IPS-NIHi7 (cell line): ENCODE data around the gene KBTBD12.
"Not testable (repeated sequence)": the region's sequence is repeated elsewhere in the genome, so short reads cannot be mapped to it uniquely, and the experiment has no call there.

ENCODE experiments used
- DNase-seq: peaks from one replicate; pipeline ENCODE4 v3.0.0; 2012; ENCODE audit warnings: mixed read lengths; ENCODE audit errors: extremely low spot score

The KBTBD12 gene

GRCh38 chr3:127903611-127904375 is 11.2 kb upstream of the KBTBD12 start:
- no peak for DNase-seq

- no peak for DNase-seq
Measured at GRCh38 chr3:127905556-127905955, 9.5 kb upstream of the KBTBD12 start.

GRCh38 chr3:127906653-127907052 is 8.4 kb upstream of the KBTBD12 start:
- not testable (repeated sequence) for DNase-seq

GRCh38 chr3:127908202-127908601 is 6.8 kb upstream of the KBTBD12 start:
- DNase-seq: no peak

GRCh38 chr3:127908951-127909350 is 6.1 kb upstream of the KBTBD12 start:
- DNase-seq: no peak

GRCh38 chr3:127909646-127910045 is 5.4 kb upstream of the KBTBD12 start:
- DNase-seq: no peak

- DNase-seq: no peak
Measured at GRCh38 chr3:127911421-127911931, 3.6 kb upstream of the KBTBD12 start.

- DNase-seq: not testable (repeated sequence)
Measured at GRCh38 chr3:127913841-127914240, 1.2 kb upstream of the KBTBD12 start.

- no peak for DNase-seq
Measured at GRCh38 chr3:127914584-127914983, 448 bp upstream of the KBTBD12 start.

GRCh38 chr3:127915937-127916493 is 983 bp downstream of the KBTBD12 start:
- no peak for DNase-seq

GRCh38 chr3:127920738-127921137 is 5.7 kb downstream of the KBTBD12 start:
- DNase-seq: no peak

GRCh38 chr3:127923611-127924010 is 8.6 kb downstream of the KBTBD12 start:
- DNase-seq: no peak

GRCh38 chr3:127925384-127925783 is 10.4 kb downstream of the KBTBD12 start:
- no peak for DNase-seq

- no peak for DNase-seq
Measured at GRCh38 chr3:127927829-127928604, 13.0 kb downstream of the KBTBD12 start.

GRCh38 chr3:127929818-127930413 is 14.9 kb downstream of the KBTBD12 start:
- DNase-seq: no peak

GRCh38 chr3:127933396-127933795 is 18.4 kb downstream of the KBTBD12 start:
- DNase-seq: no peak

GRCh38 chr3:127938800-127939199 is 23.8 kb downstream of the KBTBD12 start:
- no peak for DNase-seq

GRCh38 chr3:127940116-127940515 is 25.1 kb downstream of the KBTBD12 start:
- no peak for DNase-seq

GRCh38 chr3:127942613-127943012 is 27.6 kb downstream of the KBTBD12 start:
- DNase-seq: no peak

GRCh38 chr3:127948211-127948610 is 33.2 kb downstream of the KBTBD12 start:
- no peak for DNase-seq

GRCh38 chr3:127949446-127950055 is 34.5 kb downstream of the KBTBD12 start:
- no peak for DNase-seq

- DNase-seq: no peak
Measured at GRCh38 chr3:127951276-127951675, 36.2 kb downstream of the KBTBD12 start.
